Epithelial cell of umbilical artery (primary cell): ENCODE measurements around the gene KIF4B. TPM values are rescaled to one million over a fixed set of nuclear protein-coding genes. Genes with fewer than 3 reads are reported as not detected.

Experiments used
- total RNA-seq: library from RNA; depleted of rRNA; stranded (reverse); fragments of >200 nt; gene quantifications from 2 replicates; pipeline ENCODE4 v1.2.3, GENCODE V29; 2014

Gene KIF4B, protein sequence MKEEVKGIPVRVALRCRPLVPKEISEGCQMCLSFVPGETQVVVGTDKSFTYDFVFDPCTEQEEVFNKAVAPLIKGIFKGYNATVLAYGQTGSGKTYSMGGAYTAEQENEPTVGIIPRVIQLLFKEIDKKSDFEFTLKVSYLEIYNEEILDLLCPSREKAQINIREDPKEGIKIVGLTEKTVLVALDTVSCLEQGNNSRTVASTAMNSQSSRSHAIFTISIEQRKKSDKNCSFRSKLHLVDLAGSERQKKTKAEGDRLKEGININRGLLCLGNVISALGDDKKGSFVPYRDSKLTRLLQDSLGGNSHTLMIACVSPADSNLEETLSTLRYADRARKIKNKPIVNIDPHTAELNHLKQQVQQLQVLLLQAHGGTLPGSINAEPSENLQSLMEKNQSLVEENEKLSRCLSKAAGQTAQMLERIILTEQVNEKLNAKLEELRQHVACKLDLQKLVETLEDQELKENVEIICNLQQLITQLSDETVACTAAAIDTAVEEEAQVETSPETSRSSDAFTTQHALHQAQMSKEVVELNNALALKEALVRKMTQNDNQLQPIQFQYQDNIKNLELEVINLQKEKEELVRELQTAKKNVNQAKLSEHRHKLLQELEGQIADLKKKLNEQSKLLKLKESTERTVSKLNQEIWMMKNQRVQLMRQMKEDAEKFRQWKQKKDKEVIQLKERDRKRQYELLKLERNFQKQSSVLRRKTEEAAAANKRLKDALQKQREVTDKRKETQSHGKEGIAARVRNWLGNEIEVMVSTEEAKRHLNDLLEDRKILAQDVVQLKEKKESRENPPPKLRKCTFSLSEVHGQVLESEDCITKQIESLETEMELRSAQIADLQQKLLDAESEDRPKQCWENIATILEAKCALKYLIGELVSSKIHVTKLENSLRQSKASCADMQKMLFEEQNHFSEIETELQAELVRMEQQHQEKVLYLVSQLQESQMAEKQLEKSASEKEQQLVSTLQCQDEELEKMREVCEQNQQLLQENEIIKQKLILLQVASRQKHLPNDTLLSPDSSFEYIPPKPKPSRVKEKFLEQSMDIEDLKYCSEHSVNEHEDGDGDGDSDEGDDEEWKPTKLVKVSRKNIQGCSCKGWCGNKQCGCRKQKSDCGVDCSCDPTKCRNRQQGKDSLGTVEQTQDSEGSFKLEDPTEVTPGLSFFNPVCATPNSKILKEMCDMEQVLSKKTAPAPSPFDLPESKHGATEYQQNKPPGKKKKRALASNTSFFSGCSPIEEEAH
- 0.30 and 0.32 TPM in 2 replicates for total RNA-seq

DNA sequence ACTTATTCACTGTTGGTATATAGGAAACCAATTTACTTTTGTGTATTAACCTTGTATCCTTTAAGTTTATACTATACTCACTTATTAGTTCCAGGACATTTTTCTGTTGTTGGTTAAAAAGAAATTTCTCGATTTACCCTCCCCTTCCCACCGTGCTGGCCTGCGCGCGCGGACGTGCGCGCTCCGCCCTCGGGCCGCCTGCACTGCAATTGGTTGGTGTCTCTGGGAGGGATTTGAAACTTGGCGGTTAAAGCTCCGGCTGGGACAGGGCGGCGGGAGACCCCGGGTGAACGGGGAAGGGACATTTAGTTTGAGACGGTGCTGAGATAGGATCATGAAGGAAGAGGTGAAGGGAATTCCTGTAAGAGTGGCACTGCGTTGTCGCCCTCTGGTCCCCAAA is at the start of gene KIF4B:
TSS of gene KIF4B (plus strand) at position 230 of the 400 bp plus-strand sequence. CDS start at position 335, 105 bp downstream.

Other genes with a start within 250 kb of the KIF4B start
- 0.65 and 4.1 TPM in 2 replicates for gene FAXDC2, start 163.2 kb upstream of the KIF4B start, total RNA-seq
- gene CNOT8, start 155.1 kb upstream of the KIF4B start, total RNA-seq: 70.2 and 93.2 TPM in 2 replicates
- gene GEMIN5, start 75.5 kb upstream of the KIF4B start, total RNA-seq: 16.6 and 21.9 TPM in 2 replicates
- gene MRPL22, start 72.7 kb upstream of the KIF4B start, total RNA-seq: 32.5 and 41.8 TPM in 2 replicates